IMR-90 (cell line): Measurements from ENCODE around the gene CEP72. TPM values are rescaled to one million over a fixed set of nuclear protein-coding genes. Genes with fewer than 3 reads are reported as not detected.

Source experiments
- ATAC-seq: fragments of 200-7000 bp; cut with Tn5 transposase; 2 replicates; pipeline ENCODE4 v1.9.1; 2020; ENCODE audit warnings: low read depth, mild to moderate bottlenecking, moderate library complexity
- BruUV-seq: library from RNA; stranded (reverse); fragments of 400-500 nt; replicated peaks from 2 replicates; lab custom pipeline; 2021; lab: Mats Ljungman, UMichigan
- CTCF ChIA-PET: fragments of 300-600 bp; formaldehyde crosslinking; extraction: SDS; loops from one replicate; lab custom pipeline; 2021; ENCODE audit warnings: antibody characterized with exemption; lab: Yijun Ruan, JAX
- POLR2A ChIA-PET: fragments of 300-600 bp; sonication (Branson Sonifier 250); formaldehyde crosslinking; loops from one replicate; lab custom pipeline; 2022; ENCODE audit warnings: antibody characterized with exemption; ENCODE audit not compliant: unreplicated experiment; lab: Charles Lee
- DNase-seq: peaks from one replicate; pipeline ENCODE4 v3.0.0; 2013
- H2AFZ ChIP-seq: replicated peaks from 2 replicates; pipeline ENCODE3; 2013; ENCODE audit warnings: low read length, mild to moderate bottlenecking; ENCODE audit not compliant: poor library complexity
- H2AK5ac ChIP-seq: 2 replicates; pipeline ENCODE4 v1.6.1; 2013; ENCODE audit warnings: low read depth, low read length, inconsistent platforms
- H2AK9ac ChIP-seq: replicated peaks from 2 replicates; pipeline ENCODE3; 2013; ENCODE audit warnings: mild to moderate bottlenecking, low read depth, low read length, moderate library complexity; ENCODE audit not compliant: poor library complexity
- H2BK120ac ChIP-seq: 2 replicates; pipeline ENCODE4 v1.6.1; 2013; ENCODE audit warnings: low read depth, low read length, inconsistent platforms
- H2BK15ac ChIP-seq: 3 replicates; pipeline ENCODE4 v1.6.1; 2013; ENCODE audit warnings: low read depth, low read length, inconsistent platforms
- H2BK20ac ChIP-seq: 2 replicates; pipeline ENCODE4 v1.6.1; 2013; ENCODE audit warnings: low read depth, mild to moderate bottlenecking, inconsistent platforms, low read length, moderate library complexity
- H2BK5ac ChIP-seq: 2 replicates; pipeline ENCODE4 v1.6.1; 2013; ENCODE audit warnings: mild to moderate bottlenecking, low read depth, low read length, inconsistent platforms; ENCODE audit not compliant: poor library complexity, severe bottlenecking
- H3K14ac ChIP-seq: replicated peaks from 2 replicates; pipeline ENCODE4 v1.6.1; 2013; ENCODE audit warnings: low read depth, low read length, inconsistent platforms
- H3K18ac ChIP-seq: 2 replicates; pipeline ENCODE4 v1.6.1; 2013; ENCODE audit warnings: low read depth, low read length, control low read depth
- H3K23ac ChIP-seq: 2 replicates; pipeline ENCODE4 v1.6.1; 2013; ENCODE audit warnings: low read depth, low read length, inconsistent platforms
- H3K27ac ChIP-seq: 2 replicates; pipeline ENCODE4 v1.5.1; 2013; ENCODE audit warnings: mild to moderate bottlenecking, control low read depth, low read length; ENCODE audit not compliant: insufficient read depth
- H3K27me3 ChIP-seq: 2 replicates; pipeline ENCODE4 v1.6.1; 2013; ENCODE audit warnings: low read length; ENCODE audit not compliant: control insufficient read depth, insufficient read depth
- H3K36me3 ChIP-seq: 2 replicates; pipeline ENCODE4 v1.6.1; 2013; ENCODE audit warnings: low read length, mixed read lengths; ENCODE audit not compliant: control insufficient read depth, insufficient read depth
- H3K4ac ChIP-seq: 2 replicates; pipeline ENCODE4 v1.6.1; 2013; ENCODE audit warnings: low read depth, low read length, inconsistent platforms
- H3K4me1 ChIP-seq: 2 replicates; pipeline ENCODE4 v1.6.1; 2013; ENCODE audit warnings: low read length, mixed read lengths; ENCODE audit not compliant: control insufficient read depth, insufficient read depth
- H3K4me2 ChIP-seq: 2 replicates; pipeline ENCODE4 v1.6.1; 2013; ENCODE audit warnings: low read depth, mild to moderate bottlenecking, control low read depth, low read length, moderate library complexity
- H3K4me3 ChIP-seq: 2 replicates; pipeline ENCODE4 v1.5.1; 2013; ENCODE audit warnings: low read depth, mild to moderate bottlenecking, control low read depth, low read length, moderate library complexity; ENCODE audit not compliant: insufficient read depth
- H3K56ac ChIP-seq: 2 replicates; pipeline ENCODE4 v1.6.1; 2013; ENCODE audit warnings: low read length, inconsistent platforms; ENCODE audit not compliant: insufficient read depth; ENCODE audit errors: extremely low read depth
- H3K79me1 ChIP-seq, 2 experiments: 2 replicates each; pipeline ENCODE4 v1.6.1; 2013; ENCODE audit warnings: low read length in 2 of 2, inconsistent platforms in 1 of 2, low read depth in 1 of 2
- H3K9ac ChIP-seq: 2 replicates; pipeline ENCODE4 v1.6.1; 2013; ENCODE audit warnings: low read depth, low read length, control low read depth
- H3K9me1 ChIP-seq: 2 replicates; pipeline ENCODE4 v1.6.1; 2013; ENCODE audit warnings: low read length, inconsistent platforms; ENCODE audit not compliant: insufficient read depth
- H3K9me3 ChIP-seq: 2 replicates; pipeline ENCODE4 v1.6.1; 2013; ENCODE audit warnings: low read length; ENCODE audit not compliant: control insufficient read depth, insufficient read depth
- H4K20me1 ChIP-seq: 2 replicates; pipeline ENCODE4 v1.6.1; 2013; ENCODE audit warnings: low read length, inconsistent platforms; ENCODE audit not compliant: insufficient read depth
- H4K5ac ChIP-seq: 2 replicates; pipeline ENCODE4 v1.6.1; 2013; ENCODE audit warnings: mild to moderate bottlenecking, low read depth, low read length, control low read depth
- H4K8ac ChIP-seq, 2 experiments: 2 replicates each; pipeline ENCODE4 v1.6.1; 2013; ENCODE audit warnings: low read depth in 2 of 2, low read length in 2 of 2, control low read depth in 1 of 2, inconsistent platforms in 1 of 2
- H4K91ac ChIP-seq: 2 replicates; pipeline ENCODE4 v1.6.1; 2013; ENCODE audit warnings: low read depth, low read length, inconsistent platforms; ENCODE audit not compliant: insufficient read depth
- CEBPB ChIP-seq: IDR thresholded peaks from 2 replicates; pipeline ENCODE4 v1.6.1; 2012; ENCODE audit warnings: low read depth, low read length, improper control_type of control experiment
- SMC3 ChIP-seq: fragments of 150-350 bp; IDR thresholded peaks from 2 replicates; pipeline ENCODE4 v1.6.1; 2016; ENCODE audit warnings: low read depth, mild to moderate bottlenecking, antibody characterized with exemption, low read length, moderate library complexity
- WGBS, 2 experiments: methylation state at CpG; one replicate each; pipeline versions ENCODE4 v1.1.5 to v1.1.7; 2013; ENCODE audit warnings: missing lambda C conversion rate in 2 of 2; ENCODE audit not compliant: insufficient read length in 1 of 2; ENCODE audit errors: extremely low coverage in 2 of 2; 5-methylcytosine and 5-hydroxymethylcytosine counted together
- dilution Hi-C: fragments of 300-500 bp; cut with HindIII; formaldehyde crosslinking; loops from one replicate; pipeline ENCODE4 v1.14.3; 2018; ENCODE audit warnings: low sequenced_read_pairs; ENCODE audit not compliant: unreplicated experiment
- in situ Hi-C: fragments of 300-500 bp; cut with MboI; formaldehyde crosslinking; loops from 3 replicates; pipeline ENCODE4 v1.14.3; 2019; ENCODE audit warnings: low sequenced_read_pairs, inconsistent platforms, mixed read lengths
- intact Hi-C: fragments of 100-400 bp; cut with micrococcal nuclease; formaldehyde crosslinking; loops from 2 replicates; pipeline ENCODE4 v1.10.0; 2022
- polyA plus RNA-seq, 3 experiments: library from polyadenylated mRNA; depleted of rRNA; stranded (reverse); fragments of >200 nt; gene quantifications; 2 replicates each; pipeline ENCODE4 v1.2.3, GENCODE V29; 2012; ENCODE audit warnings: low replicate concordance in 1 of 3
- total RNA-seq: library from RNA; depleted of rRNA; stranded (reverse); fragments of >200 nt; gene quantifications from 2 replicates; pipeline ENCODE4 v1.2.3, GENCODE V29; 2012
- TF ChIP-seq, protein P1 (sequence below): fragments of 150-350 bp; IDR thresholded peaks from 2 replicates; pipeline ENCODE4 v1.6.1; 2017; ENCODE audit warnings: mild to moderate bottlenecking, antibody characterized with exemption, low read length, low read depth

The CEP72 gene
- total and polyA plus RNA-seq, 2 of the 4 experiments (the other 2 are of a cell fraction) = 2.9 to 4.3 TPM

DNA sequence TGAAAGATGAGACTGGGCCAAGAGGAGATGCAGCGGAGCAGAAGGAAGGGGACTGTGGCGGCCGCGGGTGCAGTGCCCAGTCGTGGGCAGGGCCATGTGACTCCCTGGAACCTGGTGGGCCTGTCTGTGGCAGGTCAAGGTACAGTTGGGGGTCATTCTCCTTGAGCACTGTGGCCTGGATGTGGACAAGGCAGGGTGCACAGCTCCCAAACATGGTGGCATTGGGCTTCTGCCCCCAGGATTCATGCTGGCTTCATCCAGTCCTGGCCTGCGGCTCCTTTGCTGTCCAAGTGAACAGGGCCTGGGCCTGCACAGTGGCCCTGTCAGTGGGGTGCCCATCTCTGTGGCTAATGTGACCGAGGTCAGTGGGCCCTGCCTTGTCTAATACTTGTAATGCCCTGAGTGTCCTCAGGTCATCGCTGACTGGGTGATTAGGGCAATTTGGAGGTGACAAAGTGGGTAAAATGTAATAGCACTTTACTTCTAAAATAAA lies 39.9 kb downstream of the CEP72 start:
- no peaks in the 10 kb centered on the region for H4K20me1 ChIP-seq
- no peak overlapping the region for H3K4me2 ChIP-seq
- DNase-seq (no peak), ATAC-seq (no peak)
- no peaks in the 10 kb centered on the region for H3K4me1 ChIP-seq
- H3K9ac ChIP-seq = no peak overlapping the region
- H3K9me3 ChIP-seq = no peaks in the 10 kb centered on the region
- H3K27ac ChIP-seq = no peak overlapping the region
- peaks cover 6% of the 10 kb centered on the region for H3K9me1 ChIP-seq
- POLR2A ChIA-PET = no interaction called here
- H3K4ac ChIP-seq = no peak overlapping the region
- 100% methylated on average over 1 of the region's 8 CpGs; no CpG with 5 or more reads in 1 of the 2 experiments for WGBS, 2 experiments
- in situ Hi-C loops = no loop called here
- intact Hi-C loops = no loop called here
- peaks cover 6% of the 10 kb centered on the region for H3K36me3 ChIP-seq
- H3K56ac ChIP-seq = no peak overlapping the region
- H2AK5ac ChIP-seq = no peak overlapping the region
- no peak overlapping the region for H2AK9ac ChIP-seq
- no peak overlapping the region for H2BK120ac ChIP-seq
- H4K91ac ChIP-seq = no peak overlapping the region
- no peak overlapping the region for H2AFZ ChIP-seq
- no peak overlapping the region for H3K4me3 ChIP-seq
- H4K5ac ChIP-seq = no peak overlapping the region
- TF ChIP-seq CEBPB (no peak), SMC3 (no peak)
- TF ChIP-seq, protein P1, sequence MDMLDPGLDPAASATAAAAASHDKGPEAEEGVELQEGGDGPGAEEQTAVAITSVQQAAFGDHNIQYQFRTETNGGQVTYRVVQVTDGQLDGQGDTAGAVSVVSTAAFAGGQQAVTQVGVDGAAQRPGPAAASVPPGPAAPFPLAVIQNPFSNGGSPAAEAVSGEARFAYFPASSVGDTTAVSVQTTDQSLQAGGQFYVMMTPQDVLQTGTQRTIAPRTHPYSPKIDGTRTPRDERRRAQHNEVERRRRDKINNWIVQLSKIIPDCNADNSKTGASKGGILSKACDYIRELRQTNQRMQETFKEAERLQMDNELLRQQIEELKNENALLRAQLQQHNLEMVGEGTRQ = no peak
- no peak overlapping the region for H3K23ac ChIP-seq
- H3K14ac ChIP-seq = no peak overlapping the region
- no peak overlapping the region for H2BK5ac ChIP-seq
- no peaks in the 10 kb centered on the region for H3K27me3 ChIP-seq
- dilution Hi-C loops = no loop called here
- H2BK15ac ChIP-seq = no peak overlapping the region
- H3K79me1 ChIP-seq = no peaks in the 10 kb centered on the region; a peak in 1 of 4 replicates
- no TSS peak for BruUV-seq
- H2BK20ac ChIP-seq = no peak overlapping the region
- no peak overlapping the region for H4K8ac ChIP-seq
- H3K18ac ChIP-seq = no peak overlapping the region
- CTCF ChIA-PET = no interaction called here
